ENCODE data around the gene MYL5. TPM values are rescaled to one million over a fixed set of nuclear protein-coding genes. Genes with fewer than 3 reads are reported as not detected.

MYL5 gene
- total and polyA plus RNA-seq, 2 of the 4 experiments (the other 2 are of a cell fraction), result 9.1 to 16.0 TPM

GRCh38 chr4:656436-657337 lies 17.7 kb upstream of the MYL5 start:
- no peaks in the 10 kb centered on the region for H3K4me1 ChIP-seq (ENCODE audit: control insufficient read depth, insufficient read depth, low read length)
- no peak overlapping the region for H3K4me3 ChIP-seq (ENCODE audit: insufficient read depth, low read depth, low read length)
- H2BK15ac ChIP-seq (ENCODE audit: low read depth, low read length), result no peak overlapping the region
- H3K9ac ChIP-seq (ENCODE audit: low read depth, low read length), result no peak overlapping the region
- no peak for TF ChIP-seq RCOR1 (IDR thresholded peaks at IDR 0.05; ENCODE audit: insufficient replicate concordance, low read length)
- TF ChIP-seq MAFK (IDR thresholded peaks at IDR 0.05; ENCODE audit: low read depth, low read length), result no peak
- TF ChIP-seq BHLHE40 (IDR thresholded peaks at IDR 0.05; ENCODE audit: low read depth, low read length), result no peak
- no peak for TF ChIP-seq SMC3 (IDR thresholded peaks at IDR 0.05; ENCODE audit: low read depth, low read length)
- TF ChIP-seq CHD1 (IDR thresholded peaks at IDR 0.05; ENCODE audit: low read depth, low read length), result no peak
- TF ChIP-seq POLR2A (IDR thresholded peaks at IDR 0.05; ENCODE audit: low read depth, low read length), result no peak
- no peak for TF ChIP-seq CEBPB (IDR thresholded peaks at IDR 0.05; ENCODE audit: low read depth, low read length)
- no peak for TF ChIP-seq CTCF (conservative IDR thresholded peaks at IDR 0.05; ENCODE audit: low read depth, low read length)
- no peak for TF ChIP-seq RAD21 (IDR thresholded peaks at IDR 0.05; ENCODE audit: low read length)
- no peak for TF ChIP-seq FOS (IDR thresholded peaks at IDR 0.05; ENCODE audit: low read depth, low read length)
- TF ChIP-seq MXI1 (IDR thresholded peaks at IDR 0.05; ENCODE audit: borderline replicate concordance, low read depth, low read length), result no peak
- TF ChIP-seq MAZ (IDR thresholded peaks at IDR 0.05; ENCODE audit: borderline replicate concordance, low read depth, low read length), result no peak
- no peak for TF ChIP-seq ELK1 (IDR thresholded peaks at IDR 0.05; ENCODE audit: borderline replicate concordance, low read depth, low read length)
- TF ChIP-seq USF2 (IDR thresholded peaks at IDR 0.05; ENCODE audit: low read depth, low read length), result no peak
- no peak overlapping the region for H3K18ac ChIP-seq (ENCODE audit: low read depth, low read length)
- no peak for ATAC-seq (ENCODE audit: low read depth)
- H2BK120ac ChIP-seq (ENCODE audit: low read depth, low read length), result no peak overlapping the region
- H3K27me3 ChIP-seq (ENCODE audit: control insufficient read depth, insufficient read depth, low read length), result peaks cover 4% of the 10 kb centered on the region; the same call in 1 of the 2 replicates
- POLR2A ChIA-PET (ENCODE audit: unreplicated experiment), result no interaction called here
- no peak for DNase-seq
- no peaks in the 10 kb centered on the region for H3K36me3 ChIP-seq (ENCODE audit: control insufficient read depth, insufficient read depth, low read length)
- H3K4me2 ChIP-seq (ENCODE audit: low read depth, low read length), result no peak overlapping the region
- H3K27ac ChIP-seq (ENCODE audit: insufficient read depth, low read length), result no peak overlapping the region
- no peak overlapping the region for H3K23ac ChIP-seq (ENCODE audit: low read depth, low read length)
- H2AK5ac ChIP-seq (ENCODE audit: low read depth, low read length), result no peak overlapping the region
- no peak overlapping the region for H3K14ac ChIP-seq (replicated peaks; ENCODE audit: low read depth, low read length)
- H2AFZ ChIP-seq (replicated peaks; ENCODE audit: low read length, poor library complexity), result no peak overlapping the region
- no peaks in the 10 kb centered on the region for H3K79me1 ChIP-seq (ENCODE audit: low read depth in 1 of 2, low read length in 2 of 2)
- in situ Hi-C loops (cut with MboI; ENCODE audit: low sequenced_read_pairs) (no loop called here), intact Hi-C loops (cut with micrococcal nuclease) (no loop called here), dilution Hi-C loops (cut with HindIII; ENCODE audit: low sequenced_read_pairs, unreplicated experiment) (no loop called here)
- no peak overlapping the region for H3K4ac ChIP-seq (ENCODE audit: low read depth, low read length)
- H3K56ac ChIP-seq (ENCODE audit: extremely low read depth, insufficient read depth, low read length), result no peak overlapping the region
- no peak overlapping the region for H4K8ac ChIP-seq (ENCODE audit: low read depth in 2 of 2, low read length in 2 of 2)
- BruUV-seq (replicated peaks), result no TSS peak
- H4K5ac ChIP-seq (ENCODE audit: low read depth, low read length), result no peak overlapping the region
- H3K9me3 ChIP-seq (ENCODE audit: control insufficient read depth, insufficient read depth, low read length), result peaks cover 18% of the 10 kb centered on the region
- H2BK5ac ChIP-seq (ENCODE audit: low read depth, low read length, poor library complexity, severe bottlenecking), result no peak overlapping the region
- H2BK20ac ChIP-seq (ENCODE audit: low read depth, low read length), result no peak overlapping the region
- no peak overlapping the region for H2AK9ac ChIP-seq (replicated peaks; ENCODE audit: low read depth, low read length, poor library complexity)
- no peaks in the 10 kb centered on the region for H3K9me1 ChIP-seq (ENCODE audit: insufficient read depth, low read length)
- no peak overlapping the region for H4K91ac ChIP-seq (ENCODE audit: insufficient read depth, low read depth, low read length)
- 83% methylated on average over 28 of the region's 58 CpGs; no CpG with 5 or more reads in 1 of the 2 experiments for whole genome bisulfite sequencing, 2 experiments (ENCODE audit: extremely low coverage in 2 of 2, insufficient read length in 1 of 2)
- CTCF ChIA-PET, result no interaction called here
- H4K20me1 ChIP-seq (ENCODE audit: insufficient read depth, low read length), result no peaks in the 10 kb centered on the region

All from IMR-90 (cell line).